HG02884 (cell line): ENCODE results near the gene BMP6.
"Not testable (repeated sequence)": the region's sequence is repeated elsewhere in the genome, so short reads cannot be mapped to it uniquely, and the experiment has no call there.

Source experiments
- ATAC-seq: cut with Tn5 transposase; IDR thresholded peaks from one replicate; pipeline ENCODE4 v1.9.1; 2021; ENCODE audit warnings: mild to moderate bottlenecking, moderate library complexity; ENCODE audit not compliant: unreplicated experiment

Gene BMP6

DNA sequence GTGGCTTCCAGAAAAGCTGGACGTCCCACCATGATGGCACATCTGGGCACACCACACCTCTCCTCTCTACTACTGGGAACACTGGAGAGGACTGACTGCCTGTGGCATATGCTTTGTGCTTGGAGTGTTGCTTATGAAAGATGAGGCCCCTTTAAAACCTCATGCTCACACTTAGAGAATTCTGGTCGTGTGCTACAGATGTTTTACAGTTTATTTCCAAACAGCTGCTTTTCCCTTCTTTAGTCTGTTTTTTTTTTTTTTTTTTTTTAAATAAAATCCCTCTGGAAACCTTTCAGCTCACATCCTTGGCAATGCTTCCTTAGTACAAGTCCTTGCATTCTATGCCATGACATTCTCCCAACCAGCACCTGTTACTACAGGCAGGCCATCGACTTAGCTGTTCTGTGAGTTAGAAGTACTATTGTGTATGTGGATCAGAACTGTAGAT lies 60.3 kb downstream of the BMP6 start:
- no peak for ATAC-seq

DNA sequence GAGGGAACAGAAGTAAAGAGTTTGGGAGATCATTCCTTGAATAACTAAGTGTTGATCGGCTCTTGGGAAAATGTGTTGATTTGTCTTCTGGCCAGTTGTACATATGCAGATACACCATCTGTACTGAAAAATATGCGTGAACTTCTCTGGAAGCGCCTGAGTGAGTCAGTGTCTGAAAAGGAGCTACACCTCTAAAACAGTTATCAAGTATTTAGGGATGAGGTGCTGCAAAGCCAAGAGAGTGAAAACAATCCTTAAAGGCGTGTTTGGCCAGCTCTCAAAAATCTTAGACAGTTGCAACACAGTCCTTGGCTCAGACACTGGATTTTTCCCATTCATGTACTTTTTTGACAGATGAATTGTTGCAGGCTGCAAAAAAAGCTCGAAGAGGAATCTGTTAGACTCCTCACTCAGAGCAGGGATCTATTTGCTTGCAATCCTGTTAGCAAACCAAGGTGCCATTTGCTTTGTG lies 61.3 kb downstream of the BMP6 start:
- ATAC-seq = no peak

DNA sequence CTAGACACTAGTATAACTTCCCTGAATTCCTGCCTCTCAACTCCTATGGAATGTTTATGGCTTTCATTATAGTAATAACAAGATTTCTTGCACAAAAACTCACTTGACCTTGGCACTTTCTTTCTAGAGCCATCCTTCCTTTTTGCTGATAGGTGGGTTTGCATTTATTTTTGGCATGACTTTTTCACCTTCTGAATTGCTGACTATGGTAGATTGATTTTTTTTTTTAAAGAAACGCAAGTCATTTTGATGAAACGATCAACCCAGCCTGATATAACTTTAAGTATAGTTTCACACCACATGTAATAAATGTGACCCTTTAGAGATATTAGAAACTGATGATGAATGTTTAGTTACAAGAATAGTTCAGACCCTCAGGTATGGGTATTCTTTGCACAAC lies 61.8 kb downstream of the BMP6 start:
- ATAC-seq = no peak

DNA sequence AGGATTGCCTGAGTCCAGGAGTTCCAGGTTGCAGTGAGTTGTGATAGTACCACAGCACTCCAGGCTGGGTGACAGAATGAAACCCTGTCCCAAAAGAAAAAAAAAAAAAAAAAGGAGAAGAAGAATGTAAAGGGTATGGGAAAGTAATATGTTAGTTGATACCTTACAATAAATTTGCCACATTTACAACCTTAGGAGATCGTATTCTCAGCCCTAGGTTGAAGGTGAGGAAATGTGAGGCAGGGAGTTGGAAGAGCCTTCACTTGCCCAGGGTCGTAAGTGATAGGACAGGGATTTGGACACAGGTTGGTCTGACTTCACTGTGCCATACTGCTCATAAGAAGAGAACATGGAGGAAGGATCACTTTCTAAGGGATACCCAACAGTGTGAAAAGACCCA lies 68.6 kb downstream of the BMP6 start:
- ATAC-seq = no peak

DNA sequence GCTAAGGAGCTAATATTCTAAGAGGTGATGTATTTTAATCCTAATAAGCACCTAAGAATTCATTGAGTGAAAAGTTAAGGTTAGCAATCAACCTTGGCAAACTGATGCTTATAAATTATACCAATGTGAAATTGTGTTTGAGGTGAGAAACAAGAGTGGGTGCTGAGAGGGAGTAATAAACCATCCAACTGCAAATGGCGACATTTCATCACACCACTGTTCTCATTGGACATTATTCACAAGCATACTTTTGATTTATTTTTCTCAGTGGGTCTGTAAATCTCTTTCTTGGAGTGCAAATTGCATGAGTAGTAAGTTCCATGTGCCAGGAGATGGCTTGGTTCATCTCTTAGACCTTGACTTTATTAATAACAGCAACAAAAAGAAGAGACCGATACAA lies 71.5 kb downstream of the BMP6 start:
- ATAC-seq = no peak

DNA sequence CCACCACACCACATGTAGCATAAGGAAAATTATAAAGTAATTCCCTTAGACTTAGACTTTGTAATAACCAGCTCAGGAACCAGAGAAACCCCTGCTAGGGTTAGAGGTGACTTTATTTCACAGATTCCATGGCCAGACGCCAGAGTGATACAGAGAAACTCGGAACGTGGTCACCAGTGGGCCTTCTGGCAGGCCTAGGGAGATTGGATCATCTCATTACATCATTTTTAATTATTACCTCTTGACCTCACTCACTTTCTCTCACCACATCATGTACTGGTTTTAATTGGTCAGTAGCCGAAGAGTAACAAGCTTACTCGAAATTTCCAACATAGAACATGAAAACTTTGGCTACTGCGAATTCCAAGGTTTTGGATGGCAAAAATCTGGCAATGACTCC lies 72.9 kb downstream of the BMP6 start:
- ATAC-seq = no peak

DNA sequence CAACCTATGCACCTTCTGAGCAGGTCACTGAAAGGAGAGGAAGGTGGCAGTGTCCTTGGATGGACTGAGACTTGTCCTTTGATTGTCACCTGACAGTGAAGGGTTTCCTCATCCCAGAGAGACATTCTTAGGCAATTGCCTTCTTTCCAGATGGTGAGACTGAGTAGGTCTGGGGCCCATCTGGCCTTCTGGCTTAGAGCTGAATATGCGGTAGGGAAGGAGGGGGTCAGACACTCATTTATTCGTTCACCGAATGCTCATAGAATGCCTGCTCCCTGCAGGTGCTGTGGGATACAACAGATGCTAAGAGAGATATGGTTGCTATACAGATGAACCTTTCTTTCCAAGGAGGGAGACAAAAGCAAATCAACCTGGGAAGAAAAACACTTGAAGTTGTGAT lies 76.8 kb downstream of the BMP6 start:
- ATAC-seq = no peak

DNA sequence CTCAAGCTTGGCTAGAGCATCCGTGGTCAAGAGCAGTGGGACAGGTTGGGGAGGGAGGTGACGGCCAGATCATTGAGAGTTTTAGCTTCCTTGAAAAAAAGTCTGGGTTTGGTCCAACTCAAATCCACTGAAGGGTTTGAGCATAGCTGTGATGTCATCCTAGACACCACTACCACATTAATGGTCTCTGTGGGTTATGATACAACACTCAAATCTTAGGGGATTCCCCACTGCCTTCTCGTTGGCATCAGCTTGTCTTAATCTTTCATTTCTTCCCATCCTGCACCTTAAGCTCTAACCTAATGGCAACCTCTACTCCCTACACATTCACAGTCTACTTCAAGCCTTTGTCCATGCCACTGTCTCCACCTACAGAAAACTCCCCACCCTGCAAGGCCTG lies 77.3 kb downstream of the BMP6 start:
- ATAC-seq = no peak

DNA sequence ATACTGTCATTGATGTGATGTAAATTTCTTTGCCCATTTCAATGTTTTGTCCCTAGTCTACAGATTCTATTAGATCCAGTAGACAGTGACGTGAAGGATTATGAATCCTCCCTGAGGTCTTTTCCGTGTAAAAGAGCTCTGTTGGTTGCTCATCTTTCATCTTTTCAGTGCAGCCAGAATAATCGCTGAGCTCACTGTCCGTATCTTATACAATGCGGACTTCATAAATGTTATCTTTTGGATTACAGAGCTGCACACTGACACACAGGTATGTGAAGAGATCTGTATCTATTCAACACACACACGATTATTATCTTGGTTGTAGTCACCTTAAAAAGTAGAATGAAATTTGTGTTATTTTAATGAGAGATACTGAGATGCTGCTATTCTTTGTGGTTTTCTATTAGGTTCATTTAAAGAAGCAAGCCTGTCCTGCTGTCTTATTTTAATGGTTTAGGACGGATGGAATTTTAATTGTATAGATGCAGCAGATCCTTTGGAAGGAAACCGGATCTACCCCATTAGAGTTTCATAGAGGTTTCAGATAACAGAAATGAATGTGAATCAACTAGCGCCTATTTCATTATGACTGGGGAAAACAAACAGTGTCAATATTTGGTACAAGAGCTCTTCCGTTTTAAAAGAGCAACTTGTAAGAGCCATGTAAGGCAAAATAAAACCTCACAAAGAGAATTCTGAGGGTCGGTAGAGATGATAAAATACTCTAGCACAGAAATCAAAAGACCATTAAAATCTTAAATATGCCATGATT lies 79.4 kb downstream of the BMP6 start:
- ATAC-seq = no peak

DNA sequence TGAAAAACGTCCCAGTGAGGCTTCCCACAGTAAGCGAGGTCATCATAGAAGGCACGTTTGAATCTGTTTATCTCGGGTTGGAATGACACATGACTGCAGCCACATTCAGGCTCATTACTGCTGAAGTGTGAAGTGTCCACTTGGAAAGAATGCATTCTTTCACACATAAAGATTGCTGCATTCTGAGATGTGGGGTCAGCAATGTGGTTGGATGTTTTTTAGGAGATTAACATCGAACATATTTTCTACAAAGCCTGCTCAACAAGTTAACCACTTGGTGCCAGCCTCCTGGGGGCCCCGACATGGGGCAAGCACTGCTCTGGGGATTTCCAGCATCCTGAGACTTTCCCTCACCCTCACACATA lies 79.9 kb downstream of the BMP6 start:
- no peak for ATAC-seq

DNA sequence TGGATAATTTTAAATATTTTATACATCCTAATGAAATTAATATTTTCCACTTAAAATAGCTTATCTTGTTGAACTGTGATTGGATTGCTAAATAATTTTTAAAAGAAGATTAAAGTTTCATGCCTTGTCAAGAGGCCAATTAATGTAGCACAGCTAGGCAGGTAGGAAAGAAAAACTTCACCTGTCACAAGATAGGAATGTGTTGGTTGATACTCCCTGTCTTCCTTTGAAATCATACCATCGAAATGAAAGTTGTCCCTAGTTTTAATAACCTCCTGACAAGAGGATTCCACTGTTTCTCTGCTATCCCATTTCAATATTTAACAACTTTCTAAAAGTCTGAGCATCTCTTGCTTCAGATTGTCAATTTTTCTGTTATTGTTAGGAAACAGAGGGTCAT lies 80.8 kb downstream of the BMP6 start:
- ATAC-seq = no peak

DNA sequence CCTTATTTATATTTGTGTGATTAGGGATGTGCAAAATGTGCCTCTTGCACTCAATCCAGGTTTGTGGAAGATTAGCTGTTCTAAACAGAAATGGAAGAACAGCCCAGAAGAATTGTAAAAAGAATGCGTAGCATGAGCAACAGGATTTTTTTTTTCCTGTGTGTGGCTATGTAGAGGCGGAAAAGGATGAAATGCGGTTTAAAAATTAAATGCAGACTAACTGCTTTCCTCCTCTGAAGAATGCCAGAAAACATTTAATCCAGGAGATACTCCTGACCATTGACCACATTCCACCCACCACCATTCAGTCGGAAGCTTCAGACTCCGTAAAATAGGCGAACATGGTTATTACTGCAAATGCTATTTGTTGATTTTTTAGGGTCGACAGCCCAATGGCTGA lies 83.4 kb downstream of the BMP6 start:
- no peak for ATAC-seq

DNA sequence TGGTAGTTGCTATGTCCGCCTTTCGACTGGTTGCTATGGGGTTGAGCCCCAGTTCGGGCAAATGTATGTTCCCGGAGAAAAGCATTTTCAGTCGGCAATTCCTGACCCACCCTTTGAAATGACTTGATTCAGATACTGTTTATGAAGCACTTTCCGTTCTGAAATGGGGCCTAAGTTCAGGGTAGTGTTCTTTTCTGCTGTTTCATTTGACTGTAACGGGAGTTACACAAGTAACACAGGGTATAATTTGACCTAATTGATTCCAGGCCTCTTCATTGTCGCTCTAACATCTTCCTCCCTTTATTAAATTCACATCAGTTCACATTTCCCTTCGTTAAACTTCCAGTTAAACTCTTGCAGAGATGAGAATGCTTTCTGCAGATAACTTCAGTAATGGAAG lies 85.5 kb downstream of the BMP6 start:
- no peak for ATAC-seq

DNA sequence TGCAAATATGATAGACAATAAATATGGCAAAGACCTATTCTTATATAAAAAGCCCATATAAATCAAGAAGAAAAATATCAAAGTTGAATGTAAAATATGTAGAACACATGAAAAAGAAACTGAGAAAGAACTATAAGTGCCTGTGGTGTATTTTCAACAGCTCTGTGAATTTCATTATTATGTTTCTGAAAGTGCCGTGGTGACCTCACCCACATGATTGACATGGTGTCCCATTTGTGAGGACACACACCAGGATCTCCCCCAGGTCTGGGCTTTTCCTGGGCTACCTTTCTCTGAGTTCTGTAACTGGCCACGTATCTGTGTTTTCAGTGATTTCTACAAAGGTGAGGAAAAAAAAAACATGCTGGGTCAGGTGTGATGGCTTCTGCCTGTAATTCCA lies 86.7 kb downstream of the BMP6 start:
- no peak for ATAC-seq

DNA sequence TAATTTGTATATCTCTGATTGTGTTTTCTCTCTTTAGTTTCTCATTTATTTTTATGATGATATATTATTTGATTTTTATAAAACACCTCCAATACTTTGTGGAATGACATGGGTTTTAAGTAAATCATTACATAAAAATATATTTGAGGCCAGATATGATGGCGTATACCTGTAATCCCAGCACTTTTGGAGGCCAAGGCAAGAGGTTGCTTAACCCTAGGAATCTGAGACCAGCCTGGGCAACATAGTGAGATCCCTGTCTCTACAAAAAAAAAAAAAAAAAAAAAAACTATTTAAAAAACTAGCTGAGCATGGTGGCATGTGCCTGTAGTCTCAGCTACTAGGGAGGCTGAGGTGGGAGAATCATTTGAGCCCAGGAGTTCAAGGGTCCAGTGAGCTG lies 87.3 kb downstream of the BMP6 start:
- no peak for ATAC-seq

DNA sequence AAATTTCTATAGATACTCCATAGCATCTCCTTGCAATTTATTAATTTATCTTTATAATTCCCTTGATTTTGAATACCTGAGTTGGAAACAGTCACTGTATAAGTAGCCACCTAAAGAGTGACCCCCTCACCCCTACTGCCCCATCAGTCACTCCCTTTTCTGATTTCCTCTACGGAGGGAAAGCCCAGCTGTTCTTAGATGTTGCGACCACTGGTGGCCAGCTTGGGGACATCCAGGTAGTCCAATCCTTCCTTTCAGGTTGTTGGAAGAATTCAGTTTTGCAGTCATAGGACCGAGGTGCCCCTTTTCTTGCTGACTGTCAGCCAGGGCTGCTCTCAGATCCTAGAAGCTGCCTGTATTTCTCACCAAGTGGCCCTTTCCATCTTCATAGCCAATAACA lies 87.8 kb downstream of the BMP6 start:
- ATAC-seq = no peak

DNA sequence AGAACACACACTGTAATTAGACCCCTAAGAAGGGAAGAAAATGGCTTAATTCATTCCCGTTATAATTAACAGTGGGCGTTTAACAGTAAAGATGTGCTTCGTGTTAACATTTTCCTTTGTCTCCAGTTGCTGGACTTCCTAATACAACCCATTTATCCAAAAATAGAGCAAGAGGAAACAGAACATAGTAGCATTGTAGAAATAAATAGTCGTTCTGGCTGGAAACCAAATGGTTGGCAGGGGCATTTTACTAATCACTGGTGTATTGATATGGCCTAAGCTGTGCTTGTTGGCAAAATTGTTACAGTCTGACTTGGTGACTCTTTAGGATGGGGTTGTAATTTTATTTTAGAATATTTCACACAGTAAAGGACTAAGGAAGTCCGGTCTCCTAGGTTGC lies 89.8 kb downstream of the BMP6 start:
- no peak for ATAC-seq

DNA sequence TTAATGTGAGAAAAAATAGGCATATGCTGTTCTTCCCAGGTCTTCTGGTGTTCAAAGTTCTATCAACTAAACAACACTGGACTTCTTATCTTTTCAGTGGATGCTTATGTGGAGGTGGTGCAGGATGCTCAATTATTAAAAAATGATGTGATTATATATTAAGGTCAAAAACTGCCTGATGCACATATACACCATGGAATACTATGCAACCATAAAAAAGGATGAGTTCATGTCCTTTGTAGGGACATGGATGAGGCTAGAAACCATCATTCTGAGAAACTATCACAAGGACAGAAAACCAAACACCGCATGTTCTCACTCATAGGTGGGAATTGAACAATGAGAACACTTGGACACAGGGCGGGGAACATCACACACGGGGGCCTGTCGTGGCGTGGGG lies 91.3 kb downstream of the BMP6 start:
- ATAC-seq = not testable (repeated sequence)

DNA sequence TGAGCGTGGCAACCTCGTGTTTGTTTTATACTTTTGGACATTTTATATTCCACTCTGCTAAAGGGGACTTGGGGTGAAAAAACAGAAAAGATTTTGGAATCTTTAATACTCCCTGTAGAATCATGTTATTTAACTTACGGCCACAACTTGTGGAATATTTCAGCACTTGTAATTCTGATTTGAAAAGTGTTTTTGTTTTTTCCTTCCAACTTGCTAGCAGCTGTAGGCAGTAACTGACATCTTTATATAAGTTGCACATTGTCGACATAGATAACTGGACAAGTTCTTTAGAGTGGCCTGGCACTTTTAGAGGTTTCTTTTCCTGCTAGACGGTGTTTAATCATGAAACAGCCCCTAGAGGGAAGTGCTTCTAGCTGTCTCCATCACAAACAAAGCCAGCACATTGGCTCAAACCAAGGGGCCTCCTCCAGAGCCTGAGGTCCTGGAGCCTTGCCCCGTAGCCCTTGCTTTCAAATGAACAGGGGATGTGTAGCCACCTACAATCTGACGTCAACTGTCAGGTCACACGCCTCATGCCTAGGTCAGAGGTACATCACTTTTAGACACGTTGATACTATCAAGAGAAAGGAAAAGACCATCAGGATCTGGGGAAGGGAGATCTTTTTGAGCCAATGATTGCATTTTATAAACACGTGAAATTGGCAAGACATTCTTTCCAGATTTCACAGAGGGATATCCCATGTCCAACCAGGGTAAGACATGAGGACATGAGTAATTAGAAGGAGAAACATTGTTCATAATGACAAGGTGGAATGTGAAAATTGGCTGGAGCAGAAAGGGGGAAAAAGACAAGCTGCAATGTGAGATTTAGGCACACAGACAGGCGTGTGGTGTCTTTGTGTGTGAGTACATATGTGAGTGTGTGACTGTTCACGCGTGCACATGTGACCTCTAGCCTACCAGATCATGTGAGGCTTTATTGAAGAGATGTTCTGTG lies 92.6 kb downstream of the BMP6 start:
- no peak for ATAC-seq

DNA sequence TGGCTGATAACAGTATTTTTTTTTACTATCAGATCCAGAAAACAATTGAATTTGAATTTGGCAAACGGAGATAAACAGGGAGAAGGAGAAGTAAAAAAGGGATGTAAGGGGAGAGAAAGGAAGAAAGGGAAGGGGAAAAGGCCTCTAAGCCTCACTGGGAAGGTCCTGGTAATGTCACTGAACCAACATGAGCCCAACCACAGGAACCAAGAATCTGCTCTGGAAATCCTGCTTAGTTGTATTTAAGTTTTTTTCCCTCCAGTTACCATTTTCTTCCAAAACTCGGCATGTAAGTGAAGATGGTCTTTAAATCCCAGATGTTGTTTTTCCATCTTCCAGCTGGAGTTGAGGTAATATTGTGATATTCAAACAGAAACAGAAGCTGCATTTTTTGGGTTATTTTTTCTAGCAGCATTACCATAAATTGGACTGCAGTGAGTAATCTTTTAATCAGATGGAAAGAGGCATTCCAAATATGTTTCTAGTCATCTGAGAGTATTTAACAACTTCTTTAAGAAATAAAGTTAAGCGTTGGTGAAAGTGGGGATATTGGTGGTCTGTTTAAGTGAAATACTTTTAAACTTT lies 93.6 kb downstream of the BMP6 start:
- ATAC-seq = no peak

DNA sequence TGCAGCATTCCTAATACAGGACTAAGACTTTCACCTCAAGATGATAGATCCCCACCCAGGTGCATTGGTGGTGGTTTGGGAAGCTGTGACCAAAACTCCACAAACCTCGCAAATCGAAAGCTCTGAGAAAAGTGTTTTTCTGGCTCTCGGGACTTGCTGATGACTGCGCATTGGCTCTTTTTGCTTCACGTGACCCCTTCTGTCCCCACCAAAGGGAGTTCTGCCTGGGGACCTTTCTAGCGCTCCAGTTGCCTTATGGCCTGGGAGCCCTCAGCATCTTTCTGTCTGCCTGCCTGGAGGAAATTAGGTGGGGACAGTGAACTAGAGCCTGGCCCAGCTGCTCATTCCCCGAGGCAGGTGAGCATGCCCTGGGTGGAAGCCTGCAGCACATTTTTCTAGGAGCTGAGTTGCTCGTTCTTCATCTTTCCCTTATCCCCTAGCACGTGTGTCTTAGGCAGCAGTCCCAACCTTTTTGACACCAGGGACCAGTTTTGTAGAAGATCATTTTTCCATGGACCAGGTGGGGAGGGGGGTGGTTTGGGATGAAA lies 94.5 kb downstream of the BMP6 start:
- ATAC-seq = no peak
